ENCODE data around the gene CCDC69. TPM values are rescaled to one million over a fixed set of nuclear protein-coding genes. Genes with fewer than 3 reads are reported as not detected.
"Not testable (repeated sequence)": the region's sequence is repeated elsewhere in the genome, so short reads cannot be mapped to it uniquely, and the experiment has no call there.

CCDC69 gene
- total RNA-seq, 1 donor from 2014 or later, result 1.2 TPM

DNA sequence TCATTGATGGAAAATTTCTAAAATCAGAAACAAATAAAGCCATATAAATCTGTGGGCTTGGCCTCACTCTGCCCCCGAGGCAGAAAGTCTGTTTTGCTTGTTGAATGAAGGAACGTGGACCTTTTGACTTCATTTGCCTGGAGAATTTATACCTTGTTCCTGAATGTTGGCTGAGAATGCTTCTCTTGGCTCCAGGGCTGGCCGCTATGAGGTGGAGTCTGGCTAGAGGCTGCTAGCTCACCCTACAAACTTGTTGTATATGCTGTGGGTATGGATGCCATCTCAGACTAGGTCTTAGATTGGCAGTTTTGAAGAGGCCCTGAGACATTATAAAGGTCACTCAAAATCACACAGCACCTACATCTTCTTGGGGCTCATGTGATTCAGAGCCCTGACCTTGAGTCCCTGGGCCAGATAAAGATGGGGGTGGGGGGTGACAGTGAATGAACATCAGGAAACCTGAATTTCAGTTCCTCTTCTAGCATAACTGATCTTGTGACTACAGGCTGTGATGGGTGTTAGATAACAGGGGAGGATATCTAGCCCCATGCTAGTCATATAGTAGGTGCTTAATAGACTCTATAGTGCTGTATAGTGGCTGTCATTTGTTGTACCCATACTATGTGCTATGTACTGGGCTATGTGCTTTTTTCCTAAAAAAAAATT lies 31.9 kb upstream of the CCDC69 start:
- no peak overlapping the region for H3K4me3 Mint-ChIP-seq (ENCODE audit: unreplicated experiment)
- no peaks in the 10 kb centered on the region for H3K9me3 Mint-ChIP-seq (ENCODE audit: unreplicated experiment)
- H3K4me1 Mint-ChIP-seq (ENCODE audit: unreplicated experiment), result peaks cover 15% of the 10 kb centered on the region
- no peak overlapping the region for H3K27ac Mint-ChIP-seq (ENCODE audit: unreplicated experiment)
- no peak for DNase-seq (ENCODE audit: low spot score)
- TF ChIP-seq, protein P1, sequence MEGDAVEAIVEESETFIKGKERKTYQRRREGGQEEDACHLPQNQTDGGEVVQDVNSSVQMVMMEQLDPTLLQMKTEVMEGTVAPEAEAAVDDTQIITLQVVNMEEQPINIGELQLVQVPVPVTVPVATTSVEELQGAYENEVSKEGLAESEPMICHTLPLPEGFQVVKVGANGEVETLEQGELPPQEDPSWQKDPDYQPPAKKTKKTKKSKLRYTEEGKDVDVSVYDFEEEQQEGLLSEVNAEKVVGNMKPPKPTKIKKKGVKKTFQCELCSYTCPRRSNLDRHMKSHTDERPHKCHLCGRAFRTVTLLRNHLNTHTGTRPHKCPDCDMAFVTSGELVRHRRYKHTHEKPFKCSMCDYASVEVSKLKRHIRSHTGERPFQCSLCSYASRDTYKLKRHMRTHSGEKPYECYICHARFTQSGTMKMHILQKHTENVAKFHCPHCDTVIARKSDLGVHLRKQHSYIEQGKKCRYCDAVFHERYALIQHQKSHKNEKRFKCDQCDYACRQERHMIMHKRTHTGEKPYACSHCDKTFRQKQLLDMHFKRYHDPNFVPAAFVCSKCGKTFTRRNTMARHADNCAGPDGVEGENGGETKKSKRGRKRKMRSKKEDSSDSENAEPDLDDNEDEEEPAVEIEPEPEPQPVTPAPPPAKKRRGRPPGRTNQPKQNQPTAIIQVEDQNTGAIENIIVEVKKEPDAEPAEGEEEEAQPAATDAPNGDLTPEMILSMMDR (IDR thresholded peaks at IDR 0.05; ENCODE audit: unreplicated experiment), result no peak
- H3K36me3 Mint-ChIP-seq (ENCODE audit: low read depth, unreplicated experiment), result no peaks in the 10 kb centered on the region
- H3K27me3 Mint-ChIP-seq (ENCODE audit: unreplicated experiment), result peaks cover 7% of the 10 kb centered on the region

DNA sequence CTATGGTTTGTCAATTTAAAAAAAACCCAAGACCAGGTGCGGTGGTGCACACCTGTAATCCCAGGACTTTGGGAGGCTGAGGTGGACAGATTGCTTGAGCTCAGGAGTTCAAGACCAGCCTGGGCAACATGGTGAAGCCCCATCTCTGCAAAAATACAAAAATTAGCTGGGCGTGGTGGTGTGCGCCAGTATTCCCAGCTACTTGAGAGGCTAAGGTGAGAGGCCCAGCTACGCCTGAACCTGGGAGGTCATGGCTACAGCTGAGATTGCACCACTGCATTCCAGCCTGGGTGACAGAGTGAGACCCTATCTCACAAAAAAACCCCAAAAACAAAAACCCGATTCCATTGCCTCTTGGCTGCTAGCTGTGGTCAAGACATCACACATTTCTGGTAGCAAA lies 31.1 kb upstream of the CCDC69 start:
- peaks cover 15% of the 10 kb centered on the region for H3K4me1 Mint-ChIP-seq (ENCODE audit: unreplicated experiment)
- H3K27ac Mint-ChIP-seq (ENCODE audit: unreplicated experiment); H3K27me3 Mint-ChIP-seq (ENCODE audit: unreplicated experiment); DNase-seq (ENCODE audit: low spot score); H3K36me3 Mint-ChIP-seq (ENCODE audit: low read depth, unreplicated experiment); H3K4me3 Mint-ChIP-seq (ENCODE audit: unreplicated experiment); H3K9me3 Mint-ChIP-seq (ENCODE audit: unreplicated experiment): not testable (repeated sequence)

DNA sequence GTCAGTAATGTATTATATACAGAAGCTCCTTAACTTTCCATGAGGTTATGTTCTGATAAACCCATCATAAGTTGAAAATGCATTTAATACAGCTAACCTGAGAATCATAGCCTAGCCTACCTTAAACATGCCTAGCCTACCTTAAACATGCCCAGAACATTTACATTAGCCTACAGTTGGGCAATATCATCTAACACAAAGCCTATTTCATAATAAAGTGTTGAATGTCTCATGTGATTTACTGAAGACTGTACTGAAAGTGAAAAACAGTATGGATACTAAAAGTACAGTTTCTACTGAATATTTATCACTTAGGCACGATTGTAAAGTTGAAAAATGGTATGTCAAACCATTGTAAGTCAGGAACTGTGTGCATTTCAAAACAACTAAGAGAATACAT lies 30.7 kb upstream of the CCDC69 start:
- DNase-seq (ENCODE audit: low spot score), result no peak
- peaks cover 7% of the 10 kb centered on the region for H3K27me3 Mint-ChIP-seq (ENCODE audit: unreplicated experiment)
- TF ChIP-seq, protein P1 (IDR thresholded peaks at IDR 0.05; ENCODE audit: unreplicated experiment), result no peak
- no peak overlapping the region for H3K4me3 Mint-ChIP-seq (ENCODE audit: unreplicated experiment)
- H3K36me3 Mint-ChIP-seq (ENCODE audit: low read depth, unreplicated experiment), result no peaks in the 10 kb centered on the region
- H3K4me1 Mint-ChIP-seq (ENCODE audit: unreplicated experiment), result peaks cover 15% of the 10 kb centered on the region
- no peak overlapping the region for H3K27ac Mint-ChIP-seq (ENCODE audit: unreplicated experiment)
- H3K9me3 Mint-ChIP-seq (ENCODE audit: unreplicated experiment), result no peaks in the 10 kb centered on the region

DNA sequence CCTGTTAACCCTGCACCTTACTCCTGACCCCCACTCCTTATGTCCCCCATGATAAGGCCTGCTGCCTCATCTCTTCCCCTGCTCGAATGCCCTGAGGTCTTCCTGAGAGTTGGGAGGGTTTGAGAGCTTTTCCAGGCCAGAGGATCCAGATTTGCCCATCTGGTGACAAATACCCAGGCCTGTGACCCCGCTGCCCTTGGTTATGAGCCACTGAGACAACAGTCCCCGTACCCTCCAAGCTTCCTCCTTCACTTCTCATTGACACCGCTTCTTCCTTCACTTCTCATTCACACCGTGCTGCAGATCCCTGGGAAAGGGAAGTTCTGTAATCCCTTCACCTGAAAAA lies 29.7 kb upstream of the CCDC69 start:
- peak overlapping the region; percentile 2 for H3K27ac Mint-ChIP-seq (ENCODE audit: unreplicated experiment)
- no peaks in the 10 kb centered on the region for H3K36me3 Mint-ChIP-seq (ENCODE audit: low read depth, unreplicated experiment)

DNA sequence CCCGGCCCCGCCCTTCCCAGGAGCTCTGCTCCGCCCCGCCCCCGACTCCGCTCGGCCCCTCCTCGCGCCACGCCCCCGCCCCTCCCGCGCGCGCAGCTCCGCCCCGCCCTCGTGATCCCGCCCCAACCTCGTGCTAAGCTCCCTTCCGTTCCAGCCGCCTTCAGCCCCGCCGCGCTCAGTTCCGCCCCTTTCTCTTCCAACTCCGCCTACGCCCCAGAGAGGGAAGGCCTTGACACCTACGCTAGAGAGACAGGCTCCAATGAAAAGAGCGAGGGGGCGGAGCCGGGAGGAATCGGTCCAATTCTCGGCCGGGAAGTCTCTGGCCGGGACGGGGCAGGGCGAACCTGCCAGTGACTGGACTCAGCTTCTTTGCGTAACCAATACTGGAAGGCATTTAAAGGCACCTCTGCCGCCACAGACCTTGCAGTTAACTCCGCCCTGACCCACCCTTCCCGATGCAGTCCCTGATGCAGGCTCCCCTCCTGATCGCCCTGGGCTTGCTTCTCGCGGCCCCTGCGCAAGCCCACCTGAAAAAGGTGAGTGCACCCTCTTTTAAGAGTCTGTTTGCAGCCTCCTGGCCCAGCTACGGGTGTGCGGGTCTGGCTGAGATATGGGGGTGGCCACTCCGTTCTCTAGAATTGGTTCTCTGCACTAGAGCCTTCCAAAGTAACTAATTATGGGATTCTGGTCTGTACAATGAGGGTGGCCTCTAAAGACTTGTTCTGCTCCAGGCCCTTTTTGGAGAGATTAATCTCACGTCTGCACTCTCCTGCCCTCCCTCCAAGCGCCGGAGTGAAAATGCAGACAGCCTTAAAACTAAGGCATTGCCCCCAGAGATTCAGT lies 29.1 kb upstream of the CCDC69 start, which contains the start of gene GM2A:
Gene GM2A (plus strand): TSS at position 424 of the 843 bp plus-strand sequence. CDS start 32 bp downstream, at position 456.
- H3K27me3 Mint-ChIP-seq (ENCODE audit: unreplicated experiment), result peaks cover 4% of the 10 kb centered on the region
- no peaks in the 10 kb centered on the region for H3K36me3 Mint-ChIP-seq (ENCODE audit: low read depth, unreplicated experiment)
- peak within 1 kb of the TSS; percentile 83 for H3K4me3 Mint-ChIP-seq (ENCODE audit: unreplicated experiment)
- peaks cover 12% of the 10 kb centered on the region for H3K4me1 Mint-ChIP-seq (ENCODE audit: unreplicated experiment)
- DNase-seq (ENCODE audit: low spot score), result peak; percentile 97
- TF ChIP-seq, protein P1 (IDR thresholded peaks at IDR 0.05; ENCODE audit: unreplicated experiment), result no peak
- H3K9me3 Mint-ChIP-seq (ENCODE audit: unreplicated experiment), result no peaks in the 10 kb centered on the region
- peak within 1 kb of the TSS; percentile 2 for H3K27ac Mint-ChIP-seq (ENCODE audit: unreplicated experiment)

More for the DNA sequence above, 29.7 kb upstream of the CCDC69 start:
- peak; percentile 8 for DNase-seq (ENCODE audit: low spot score)
- TF ChIP-seq, protein P1 (IDR thresholded peaks at IDR 0.05; ENCODE audit: unreplicated experiment), result no peak
- H3K4me3 Mint-ChIP-seq (ENCODE audit: unreplicated experiment), result peak overlapping the region; percentile 83
- H3K27me3 Mint-ChIP-seq (ENCODE audit: unreplicated experiment), result peaks cover 4% of the 10 kb centered on the region
- H3K4me1 Mint-ChIP-seq (ENCODE audit: unreplicated experiment), result peaks cover 12% of the 10 kb centered on the region
- no peaks in the 10 kb centered on the region for H3K9me3 Mint-ChIP-seq (ENCODE audit: unreplicated experiment)

All from endothelial cell (in vitro differentiated cells).